Aorta (tissue), 5 donors: ENCODE results near the gene NPAS3. TPM values are rescaled to one million over a fixed set of nuclear protein-coding genes. Genes with fewer than 3 reads are reported as not detected.

Source experiments
- ATAC-seq: fragments of 200-7000 bp; cut with Tn5 transposase; one replicate; pipeline ENCODE4 v1.9.1; 2022; ENCODE audit warnings: moderate library complexity; ENCODE audit not compliant: low FRiP score
- DNase-seq, 2 donors: peaks; one replicate each; pipeline ENCODE4 v3.0.0-alpha.2; 2020
- H3K27ac ChIP-seq, 2 donors: one replicate each; pipeline ENCODE4 v1.5.1; 2013; ENCODE audit warnings: low read length in 2 of 2, mild to moderate bottlenecking in 2 of 2, moderate library complexity in 2 of 2, control low read depth in 1 of 2, inconsistent platforms in 1 of 2, low read depth in 1 of 2
- H3K27me3 ChIP-seq, 2 donors: one replicate each; pipeline ENCODE4 v1.6.1; 2013; ENCODE audit warnings: control low read depth in 1 of 2, low read length in 1 of 2, mild to moderate bottlenecking in 1 of 2, moderate library complexity in 1 of 2; ENCODE audit not compliant: insufficient read depth in 2 of 2, control insufficient read depth in 1 of 2
- H3K36me3 ChIP-seq, 2 donors: one replicate each; pipeline ENCODE4 v1.6.1; 2013; ENCODE audit warnings: control low read depth in 1 of 2, low read length in 1 of 2, mild to moderate bottlenecking in 1 of 2; ENCODE audit not compliant: insufficient read depth in 2 of 2, control insufficient read depth in 1 of 2
- H3K4me1 ChIP-seq, 2 donors: one replicate each; pipeline ENCODE4 v1.6.1; 2013; ENCODE audit warnings: low read length in 2 of 2, control low read depth in 1 of 2, mild to moderate bottlenecking in 1 of 2, moderate library complexity in 1 of 2; ENCODE audit not compliant: insufficient read depth in 2 of 2, control insufficient read depth in 1 of 2
- H3K4me3 ChIP-seq, 2 donors: one replicate each; pipeline ENCODE4 v1.5.1; 2013; ENCODE audit warnings: low read length in 2 of 2, control low read depth in 1 of 2, mild to moderate bottlenecking in 1 of 2
- H3K9me3 ChIP-seq: one replicate; pipeline ENCODE4 v1.6.1; 2013; ENCODE audit warnings: mild to moderate bottlenecking, low read length; ENCODE audit not compliant: control insufficient read depth
- WGBS, 2 donors: extraction: QIAGEN DNeasy Blood & Tissue Kit; methylation state at CpG; one replicate each; pipeline ENCODE4 v1.1.7; 2013; 5-methylcytosine and 5-hydroxymethylcytosine counted together
- intact Hi-C, 2 donors: fragments of 100-400 bp; cut with DNase I; formaldehyde crosslinking; loops; one replicate each; pipeline versions ENCODE4 v1.14.2 to v1.15.0; 2022
- polyA plus RNA-seq, 2 donors: library from polyadenylated mRNA; stranded (reverse); fragments of 200-250 nt; gene quantifications; one replicate each; pipeline ENCODE4 v1.2.3, GENCODE V29; 2013
- total RNA-seq, 2 donors: library from RNA; stranded (reverse); fragmentation: NEBNext Ultra II Directional; extraction: Animal tissue kit (Norgen Biotek cat#: 25700); gene quantifications; one replicate each; pipeline ENCODE4 v1.2.1, GENCODE V29; 2021
- donor health status: healthy with polysubstance abuse.
- donor health status: Bipolar disorder and iron deficiency.
- donor health status: DM: no; HTN: no; CAD: no.
- donor health status: DM: no; HTN: no; CAD: no.
- donor health status: DM: yes; HTN: yes; CAD: no.

The NPAS3 gene
- total and polyA plus RNA-seq, 4 donors, result 0.13 to 4.3 (median 0.50) TPM

- no peaks in the 10 kb centered on the region for H3K36me3 ChIP-seq
- 73 to 84% methylated on average over 2 of the region's 2 CpGs for WGBS, 2 donors
- intact Hi-C loops, result no loop called here
- ATAC-seq (no peak), DNase-seq (no peak)
- H3K9me3 ChIP-seq, result no peaks in the 10 kb centered on the region
- H3K27ac ChIP-seq, result no peak overlapping the region
- no peaks in the 10 kb centered on the region for H3K4me1 ChIP-seq
- no peak overlapping the region for H3K4me3 ChIP-seq
- H3K27me3 ChIP-seq, result no peaks in the 10 kb centered on the region
Measured at GRCh38 chr14:33554988-33555387, 616.3 kb downstream of the NPAS3 start.

DNA sequence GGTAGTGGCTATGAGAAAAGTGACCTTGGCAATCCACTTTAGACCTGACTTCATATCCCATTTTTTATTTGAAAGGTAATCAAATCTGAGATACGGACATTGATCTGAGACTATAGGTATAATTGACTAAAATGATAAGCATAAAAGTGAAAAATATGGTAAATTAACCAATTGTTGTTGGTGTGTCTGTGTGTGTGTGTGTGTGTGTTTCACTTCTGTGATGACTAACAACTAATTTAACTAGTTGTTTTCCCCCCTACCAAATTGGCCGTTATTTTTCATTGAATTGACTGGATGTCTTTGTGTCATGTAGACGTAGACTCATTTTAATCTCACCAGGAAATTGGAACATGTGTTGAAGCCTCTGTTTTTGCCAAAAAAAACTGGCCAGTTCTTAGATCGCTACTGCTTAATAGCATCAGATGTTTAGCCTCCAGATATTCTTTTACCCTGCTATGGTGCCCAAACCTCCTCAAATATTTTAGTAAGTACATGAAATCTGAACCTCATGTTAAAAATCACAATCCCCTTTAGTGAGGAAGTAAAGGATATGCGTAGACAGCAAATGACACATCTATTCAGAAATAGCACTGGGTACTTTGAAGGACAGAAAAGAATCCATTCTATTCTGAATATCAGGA lies 617.2 kb downstream of the NPAS3 start:
- H3K4me3 ChIP-seq, result no peak overlapping the region
- no peak for ATAC-seq
- intact Hi-C loops, result no loop called here
- H3K27ac ChIP-seq, result no peak overlapping the region
- no peaks in the 10 kb centered on the region for H3K36me3 ChIP-seq
- WGBS, 2 donors, result 42 to 44% methylated on average over 5 of the region's 5 CpGs
- H3K9me3 ChIP-seq, result no peaks in the 10 kb centered on the region
- no peaks in the 10 kb centered on the region for H3K27me3 ChIP-seq
- DNase-seq, result no peak
- no peaks in the 10 kb centered on the region for H3K4me1 ChIP-seq

- no peak for ATAC-seq
- H3K27me3 ChIP-seq, result no peaks in the 10 kb centered on the region
- no peak overlapping the region for H3K4me3 ChIP-seq
- 94 to 95% methylated on average over 2 of the region's 2 CpGs for WGBS, 2 donors
- no peak overlapping the region for H3K27ac ChIP-seq
- no peaks in the 10 kb centered on the region for H3K36me3 ChIP-seq
- no peaks in the 10 kb centered on the region for H3K9me3 ChIP-seq
- intact Hi-C loops, result no loop called here
- no peak for DNase-seq
- H3K4me1 ChIP-seq, result no peaks in the 10 kb centered on the region
Measured at GRCh38 chr14:33556382-33557121, 617.9 kb downstream of the NPAS3 start.

- intact Hi-C loops, result no loop called here
- DNase-seq, result no peak
- 73 to 75% methylated on average over 7 of the region's 7 CpGs for WGBS, 2 donors
- Histone ChIP-seq H3K4me3 (no peak overlapping the region), H3K9me3 (no peaks in the 10 kb centered on the region), H3K36me3 (no peaks in the 10 kb centered on the region), H3K4me1 (no peaks in the 10 kb centered on the region), H3K27me3 (no peaks in the 10 kb centered on the region), H3K27ac (no peak overlapping the region)
- no peak for ATAC-seq
Measured at GRCh38 chr14:33560718-33561431, 622.2 kb downstream of the NPAS3 start.

GRCh38 chr14:33561488-33562175 lies 623.0 kb downstream of the NPAS3 start:
- intact Hi-C loops, result no loop called here
- no peaks in the 10 kb centered on the region for H3K9me3 ChIP-seq
- 84 to 85% methylated on average over 7 of the region's 7 CpGs for WGBS, 2 donors
- ATAC-seq, result no peak
- no peak overlapping the region for H3K27ac ChIP-seq
- DNase-seq, result no peak
- H3K4me3 ChIP-seq, result no peak overlapping the region
- no peaks in the 10 kb centered on the region for H3K36me3 ChIP-seq
- H3K4me1 ChIP-seq, result no peaks in the 10 kb centered on the region
- no peaks in the 10 kb centered on the region for H3K27me3 ChIP-seq

- ATAC-seq (no peak), DNase-seq (no peak)
- Histone ChIP-seq H3K9me3 (no peaks in the 10 kb centered on the region), H3K36me3 (no peaks in the 10 kb centered on the region), H3K4me3 (no peak overlapping the region), H3K4me1 (no peaks in the 10 kb centered on the region), H3K27ac (no peak overlapping the region), H3K27me3 (no peaks in the 10 kb centered on the region)
- intact Hi-C loops, result no loop called here
- WGBS, 2 donors, result 76 to 80% methylated on average over 2 of the region's 2 CpGs
Measured at GRCh38 chr14:33563191-33563900, 624.7 kb downstream of the NPAS3 start.

- 59 to 70% methylated on average over 1 of the region's 1 CpG for WGBS, 2 donors
- no peak overlapping the region for H3K27ac ChIP-seq
Measured at GRCh38 chr14:33563901-33564197, 625.2 kb downstream of the NPAS3 start.

GRCh38 chr14:33564774-33565630 lies 626.3 kb downstream of the NPAS3 start:
- Histone ChIP-seq H3K27me3 (no peaks in the 10 kb centered on the region), H3K4me3 (no peak overlapping the region), H3K27ac (no peak overlapping the region), H3K9me3 (no peaks in the 10 kb centered on the region), H3K36me3 (no peaks in the 10 kb centered on the region), H3K4me1 (no peaks in the 10 kb centered on the region)
- DNase-seq, result no peak
- intact Hi-C loops, result no loop called here
- 47 to 53% methylated on average over 3 of the region's 3 CpGs for WGBS, 2 donors
- peak; percentile 57 for ATAC-seq

More at GRCh38 chr14:33563901-33564197, 625.2 kb downstream of the NPAS3 start:
- H3K9me3 ChIP-seq, result no peaks in the 10 kb centered on the region
- intact Hi-C loops, result no loop called here
- no peaks in the 10 kb centered on the region for H3K4me1 ChIP-seq
- no peak overlapping the region for H3K4me3 ChIP-seq
- no peaks in the 10 kb centered on the region for H3K27me3 ChIP-seq
- ATAC-seq (no peak), DNase-seq (no peak)
- H3K36me3 ChIP-seq, result no peaks in the 10 kb centered on the region
